Measurements from ENCODE around the gene ATP9B.
"Not testable (repeated sequence)": the region's sequence is repeated elsewhere in the genome, so short reads cannot be mapped to it uniquely, and the experiment has no call there.

Gene ATP9B

DNA sequence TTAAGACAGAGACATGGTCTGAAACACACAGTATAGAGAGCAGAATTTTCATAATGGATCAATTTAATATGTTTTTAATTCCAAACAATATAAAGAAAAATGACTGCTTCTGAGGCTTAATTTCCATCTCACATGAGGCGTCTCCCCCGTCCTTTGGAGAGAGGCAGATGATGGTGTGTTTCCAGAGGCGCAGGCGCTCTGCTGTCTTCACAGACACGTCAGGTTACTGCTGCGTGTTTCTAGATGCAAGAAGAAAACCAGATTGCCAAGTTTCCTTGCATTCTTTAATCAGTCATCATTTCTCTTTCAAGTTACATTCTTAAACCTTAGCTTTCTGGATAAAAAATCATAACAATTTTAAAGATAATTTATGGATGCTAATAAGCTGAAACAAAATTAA lies 160.2 kb downstream of the ATP9B start:
- no peak for DNase-seq (ENCODE audit: low read depth in 2 of 2)

DNA sequence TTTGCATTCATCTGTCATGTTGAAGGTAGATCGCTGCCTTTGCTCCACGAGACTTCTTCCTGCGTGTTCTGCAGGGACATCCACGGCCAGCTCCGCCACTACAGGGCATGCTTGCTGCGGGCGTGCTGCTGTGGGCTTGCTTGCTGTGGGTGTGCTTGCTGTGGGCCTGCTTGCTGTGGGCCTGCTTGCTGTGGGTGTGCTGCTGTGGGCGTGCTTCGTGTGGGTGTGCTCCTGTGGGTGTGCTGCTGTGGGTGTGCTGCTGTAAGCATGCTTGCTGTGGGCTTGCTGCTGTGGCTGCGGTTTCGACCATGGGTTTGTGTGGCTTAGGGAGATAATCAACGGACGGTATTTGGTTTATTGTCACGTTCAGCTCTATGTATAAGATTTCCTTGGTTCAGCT lies 165.2 kb downstream of the ATP9B start:
- no peak for DNase-seq (ENCODE audit: low read depth in 2 of 2)

DNA sequence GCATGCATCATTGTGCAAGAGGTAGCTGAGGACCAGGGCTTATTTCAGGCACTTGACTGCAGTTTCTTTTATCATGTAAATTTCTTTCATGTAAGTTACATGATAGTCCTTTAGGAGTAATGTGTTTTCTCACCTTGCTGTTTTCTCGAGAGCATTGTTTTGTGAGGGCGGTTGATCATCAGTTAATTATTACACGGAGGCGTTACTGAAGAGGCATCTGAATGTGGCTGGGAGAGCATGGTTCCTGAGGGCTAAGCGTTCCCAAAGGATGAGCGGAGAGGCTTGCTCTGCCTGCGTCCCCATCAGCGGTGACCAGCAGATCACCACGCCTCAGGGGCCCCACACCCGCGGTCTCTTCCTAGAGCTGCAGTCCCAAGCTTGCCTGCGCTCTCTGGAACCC lies 170.4 kb downstream of the ATP9B start:
- DNase-seq (ENCODE audit: low read depth in 2 of 2), result no peak

DNA sequence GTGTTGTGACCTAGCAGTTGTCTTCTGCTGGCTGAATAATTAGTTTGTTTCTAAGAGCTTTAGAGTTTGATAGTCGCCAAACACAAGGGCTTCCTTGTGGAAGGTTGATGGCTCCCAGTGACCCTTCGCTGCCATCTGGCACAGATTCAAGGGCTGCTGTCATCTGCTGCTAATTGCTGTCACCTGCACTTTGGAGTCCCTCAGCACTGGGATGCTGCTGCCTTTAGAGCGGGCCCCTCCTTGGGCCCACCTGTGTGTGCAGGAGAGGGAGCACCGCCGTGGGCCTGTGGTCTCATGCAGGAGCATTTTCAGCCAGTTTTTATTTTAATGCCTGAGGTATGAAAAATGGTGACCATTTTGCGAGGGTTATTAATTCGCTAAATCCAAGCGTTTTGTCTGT lies 172.6 kb downstream of the ATP9B start:
- no peak for DNase-seq (ENCODE audit: low read depth in 2 of 2)

DNA sequence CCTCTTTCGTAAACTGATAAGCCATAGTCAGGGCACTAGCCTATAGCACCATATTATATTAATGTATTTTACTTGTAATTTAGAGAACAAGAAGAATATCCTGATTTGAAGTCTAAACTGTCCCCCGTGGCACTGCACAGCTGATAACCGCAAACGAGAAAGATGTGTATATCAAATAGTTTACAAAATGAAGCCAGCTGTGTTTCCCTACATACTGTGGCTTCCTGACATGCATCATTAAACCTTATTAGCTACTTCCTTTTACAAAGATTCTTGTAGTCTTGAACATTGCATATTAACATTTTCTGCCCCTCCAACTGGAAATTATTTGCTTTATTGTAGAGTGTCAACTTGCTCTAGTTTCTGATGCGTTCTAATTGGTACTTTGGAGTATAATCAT lies 173.1 kb downstream of the ATP9B start:
- DNase-seq (ENCODE audit: low read depth in 2 of 2), result no peak

DNA sequence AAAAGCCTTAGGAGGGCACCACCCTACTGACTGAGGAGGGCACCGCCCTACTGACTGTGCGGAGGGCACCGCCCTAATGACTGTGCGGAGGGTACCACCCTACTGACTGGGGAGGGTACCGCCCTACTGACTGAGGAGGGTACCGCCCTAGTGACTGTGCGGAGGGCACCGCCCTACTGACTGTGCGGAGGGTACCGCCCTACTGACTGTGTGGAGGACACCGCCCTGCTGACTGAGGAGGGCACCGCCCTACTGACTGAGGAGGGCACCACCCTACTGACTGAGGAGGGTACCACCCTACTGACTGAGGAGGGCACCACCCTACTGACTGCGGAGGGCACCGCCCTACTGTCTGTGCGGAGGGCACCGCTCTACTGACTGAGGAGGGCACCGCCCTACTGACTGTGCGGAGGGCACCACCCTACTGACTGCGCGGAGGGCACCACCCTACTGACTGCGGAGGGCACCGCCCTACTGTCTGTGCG lies 176.4 kb downstream of the ATP9B start:
- DNase-seq (ENCODE audit: low read depth in 2 of 2), result no peak

DNA sequence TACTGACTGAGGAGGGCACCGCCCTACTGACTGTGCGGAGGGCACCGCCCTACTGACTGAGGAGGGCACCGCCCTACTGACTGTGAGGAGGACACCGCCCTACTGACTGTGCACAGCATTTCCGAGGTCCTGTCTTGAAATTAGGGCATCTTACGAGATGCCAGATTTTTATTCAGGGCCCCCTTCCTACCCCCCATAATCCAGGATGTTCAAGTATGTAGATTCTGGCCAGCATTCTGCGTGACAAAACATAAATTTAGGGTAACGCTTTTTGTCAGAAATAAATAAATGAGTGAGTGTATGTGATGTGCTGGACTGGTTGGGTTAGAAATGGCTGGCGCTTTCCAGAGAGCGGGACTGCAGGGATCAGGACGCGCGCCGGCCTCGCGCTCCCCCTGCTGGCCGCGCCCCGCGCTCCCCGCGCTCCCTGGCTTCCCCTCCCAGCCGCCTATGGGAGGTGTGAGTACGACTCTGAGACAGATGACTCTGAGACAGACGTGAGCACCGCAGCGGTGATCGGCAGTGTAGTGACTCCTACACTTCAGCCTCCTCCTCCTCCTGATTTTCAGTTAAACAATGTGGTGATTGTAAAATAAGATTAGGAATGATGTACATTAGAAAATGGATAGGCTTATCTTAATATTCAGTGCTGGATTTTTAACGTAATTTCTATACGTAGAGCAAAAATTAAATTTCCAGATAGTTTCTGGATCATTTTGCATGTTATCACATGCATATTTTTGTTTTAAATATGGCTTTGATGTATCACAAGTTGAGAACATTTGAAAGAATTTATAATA lies 177.3 kb downstream of the ATP9B start:
- DNase-seq (ENCODE audit: low read depth in 2 of 2), result peak; percentile 51 to 58

DNA sequence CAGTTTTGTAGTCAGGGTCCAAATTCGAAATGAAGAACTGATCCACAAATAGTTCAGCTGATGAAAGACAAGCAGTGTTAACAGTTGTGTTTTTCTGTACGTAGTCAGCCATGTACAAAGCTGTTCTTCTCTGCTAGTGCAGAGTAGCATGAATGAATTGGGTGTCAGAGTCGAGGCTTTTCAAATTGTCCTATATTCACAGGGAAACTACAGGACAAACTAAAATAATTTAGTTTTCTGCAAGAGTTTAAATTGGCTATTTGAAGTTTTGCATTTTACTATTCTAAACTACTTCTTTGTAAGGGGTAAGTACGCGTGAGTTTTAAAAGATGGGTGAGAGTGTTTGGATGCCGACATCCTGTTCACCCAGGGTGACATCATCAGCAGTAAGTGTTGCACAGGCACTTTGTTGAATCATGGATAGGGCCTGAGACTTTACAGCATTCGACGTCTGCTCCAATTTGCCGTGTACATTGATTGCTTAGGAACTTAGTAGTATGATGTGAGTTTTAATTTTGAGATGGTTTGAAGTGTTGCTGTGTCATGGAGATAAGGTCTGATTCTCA lies 179.4 kb downstream of the ATP9B start:
- no peak for DNase-seq (ENCODE audit: low read depth in 2 of 2)

DNA sequence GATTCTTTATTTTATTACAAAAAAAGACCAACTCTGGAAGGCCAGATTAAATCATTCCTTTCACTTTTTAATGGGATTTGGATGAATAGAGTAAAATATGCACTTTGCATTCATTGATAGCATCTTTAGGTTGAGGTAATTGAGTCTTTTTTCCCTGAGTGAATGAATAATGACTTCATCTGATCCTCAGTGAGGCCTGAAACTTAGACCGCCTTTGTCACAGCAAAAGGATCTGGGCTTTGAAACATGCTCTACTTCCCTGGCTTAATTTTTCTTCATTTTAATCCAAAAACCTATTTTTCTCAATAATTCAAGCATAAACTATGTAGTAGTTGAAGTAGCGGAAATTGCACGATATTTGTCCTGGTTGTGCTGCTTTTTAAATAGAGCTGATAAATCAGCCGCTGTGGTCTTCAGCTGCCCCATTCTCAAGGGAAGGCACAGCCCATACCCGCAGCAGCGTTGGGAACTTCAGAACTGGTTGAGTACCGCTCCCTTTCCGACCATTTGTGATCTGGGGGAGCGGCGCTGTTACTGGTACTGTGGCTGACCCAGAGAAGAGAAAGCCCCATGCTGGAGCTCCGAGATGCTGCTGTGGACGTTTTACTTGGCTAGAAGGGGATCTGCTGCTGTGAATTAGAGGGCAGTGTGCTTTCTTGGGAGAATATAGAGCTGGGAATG lies 181.2 kb downstream of the ATP9B start:
- no peak for DNase-seq (ENCODE audit: low read depth in 2 of 2)

DNA sequence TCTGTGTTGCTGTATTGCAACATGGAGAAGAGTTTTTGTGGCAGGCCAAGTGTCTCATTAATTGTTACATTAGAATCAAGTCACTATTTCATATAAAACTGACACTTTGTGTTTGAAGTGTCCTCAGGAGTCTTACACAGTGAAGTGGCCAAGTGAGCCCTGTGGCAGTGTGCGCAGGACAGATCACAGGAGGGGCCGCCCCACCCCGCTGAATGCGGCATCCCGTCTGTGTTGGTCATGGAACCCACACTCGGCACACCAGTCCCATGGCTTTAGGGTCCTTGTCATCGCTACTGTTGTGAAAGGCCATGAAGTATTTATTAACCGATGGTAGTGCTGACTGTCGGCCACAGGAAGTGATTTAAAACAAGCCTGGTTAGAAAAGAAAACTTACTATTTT lies 181.8 kb downstream of the ATP9B start:
- DNase-seq (ENCODE audit: low read depth in 2 of 2), result no peak

DNA sequence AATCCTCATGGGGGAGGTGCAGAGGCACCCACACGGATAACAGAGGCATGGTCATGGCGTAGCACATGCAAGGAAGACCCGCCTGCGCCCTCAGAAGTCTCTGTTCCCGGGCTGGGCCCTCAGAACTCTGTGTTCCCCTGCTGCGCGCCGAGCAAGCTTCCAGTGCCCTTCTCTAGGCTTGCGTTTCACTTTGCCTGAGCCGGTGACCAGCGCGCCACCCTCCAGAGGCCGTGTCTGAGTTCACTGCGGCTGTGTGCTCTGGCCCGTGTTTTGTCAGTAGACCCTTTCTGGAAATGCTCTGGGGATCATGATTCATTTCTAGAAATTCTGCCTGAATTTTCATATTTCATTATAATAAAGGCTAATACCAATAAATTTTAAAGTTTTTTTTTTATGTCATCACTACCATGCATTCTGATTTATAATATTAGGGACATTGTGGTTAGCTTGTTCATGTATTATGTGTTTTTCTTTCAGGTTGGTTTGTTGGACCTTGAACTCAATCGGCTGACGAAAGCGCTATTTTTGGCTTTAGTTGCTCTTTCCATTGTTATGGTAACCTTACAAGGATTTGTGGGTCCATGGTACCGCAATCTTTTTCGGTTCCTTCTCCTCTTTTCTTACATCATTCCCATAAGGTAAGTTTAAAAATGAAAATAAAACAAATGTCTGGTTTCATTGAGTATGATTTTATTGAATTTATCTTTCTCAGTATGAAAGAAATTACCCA lies 183.9 kb downstream of the ATP9B start:
- no peak for DNase-seq (ENCODE audit: low read depth in 2 of 2)

DNA sequence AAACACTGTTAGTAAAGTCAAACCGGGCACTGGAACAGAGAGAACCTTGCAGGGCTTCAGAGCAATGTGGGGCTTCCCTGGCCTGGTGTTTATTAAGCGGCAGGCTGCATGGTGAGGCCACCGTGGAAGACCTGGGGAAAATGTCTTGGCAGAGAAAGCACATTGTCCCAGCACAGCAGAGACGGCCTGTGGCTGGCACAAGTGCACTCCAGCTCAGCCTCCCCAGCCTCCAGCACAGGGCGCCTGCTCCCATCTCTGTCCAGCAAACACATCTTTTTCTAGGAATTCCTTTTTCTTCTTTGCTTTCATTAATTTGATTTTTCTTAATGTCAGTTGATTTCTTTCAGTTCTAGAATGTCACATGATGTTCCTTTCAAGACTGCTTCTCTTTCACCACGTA lies 188.3 kb downstream of the ATP9B start:
- DNase-seq (ENCODE audit: low read depth in 2 of 2), result no peak

DNA sequence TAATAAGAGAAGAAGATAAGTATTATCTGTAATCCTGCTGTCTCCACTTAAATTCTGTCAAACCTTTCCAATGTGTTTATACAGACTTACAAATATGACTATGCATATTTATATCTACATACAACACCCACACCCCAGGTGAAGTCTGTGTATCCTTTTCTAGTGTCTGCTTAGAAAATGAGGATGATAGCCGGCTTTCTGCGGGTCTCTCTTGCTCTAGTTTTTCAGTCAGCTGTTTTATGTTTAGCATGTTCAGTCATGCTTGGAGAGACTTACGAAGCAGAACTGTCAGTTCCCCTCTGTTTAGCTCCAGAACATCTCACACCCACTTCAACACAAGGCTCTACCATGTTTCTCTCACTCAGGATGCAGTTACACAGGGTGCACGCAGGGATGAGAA lies 189.3 kb downstream of the ATP9B start:
- no peak for DNase-seq (ENCODE audit: low read depth in 2 of 2)

DNA sequence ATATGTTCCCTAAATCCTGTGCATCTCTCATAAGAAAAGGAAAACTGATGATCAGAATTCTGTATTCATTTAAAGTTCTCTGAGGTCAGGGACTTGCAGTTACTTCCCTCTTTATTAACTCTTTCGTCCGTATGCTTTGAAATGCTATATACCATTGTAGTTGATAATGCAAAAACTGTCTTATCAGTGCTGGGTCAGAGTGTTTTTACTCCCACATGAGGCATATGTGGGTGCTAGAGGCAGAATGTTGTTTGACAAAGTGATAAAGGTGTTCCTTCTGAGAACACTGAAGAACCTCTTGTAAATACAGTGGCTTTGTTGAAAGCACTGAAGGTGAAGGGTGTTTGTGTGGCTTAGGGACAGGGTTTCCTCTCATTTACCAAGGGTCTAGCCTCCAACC lies 190.0 kb downstream of the ATP9B start:
- DNase-seq (ENCODE audit: low read depth in 2 of 2), result no peak

DNA sequence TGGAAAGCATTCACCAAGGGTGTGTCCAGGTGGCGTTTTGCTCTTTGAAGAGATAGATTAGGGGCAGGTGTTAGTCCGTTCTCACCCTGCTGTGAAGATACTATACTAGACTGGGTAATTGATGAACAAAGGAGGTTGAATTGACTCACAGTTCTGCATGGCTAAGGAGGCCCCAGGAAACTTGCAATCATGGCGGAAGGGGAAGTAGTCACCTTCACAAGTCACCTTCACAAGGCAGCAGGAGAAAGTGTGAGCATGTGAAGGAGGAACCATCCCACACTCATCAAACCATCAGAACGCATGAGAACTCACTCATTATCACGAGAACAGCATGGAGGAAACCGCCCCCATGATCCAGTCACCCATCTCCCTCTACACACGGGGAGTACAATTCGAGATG lies 190.8 kb downstream of the ATP9B start:
- DNase-seq (ENCODE audit: low read depth in 2 of 2), result no peak

DNA sequence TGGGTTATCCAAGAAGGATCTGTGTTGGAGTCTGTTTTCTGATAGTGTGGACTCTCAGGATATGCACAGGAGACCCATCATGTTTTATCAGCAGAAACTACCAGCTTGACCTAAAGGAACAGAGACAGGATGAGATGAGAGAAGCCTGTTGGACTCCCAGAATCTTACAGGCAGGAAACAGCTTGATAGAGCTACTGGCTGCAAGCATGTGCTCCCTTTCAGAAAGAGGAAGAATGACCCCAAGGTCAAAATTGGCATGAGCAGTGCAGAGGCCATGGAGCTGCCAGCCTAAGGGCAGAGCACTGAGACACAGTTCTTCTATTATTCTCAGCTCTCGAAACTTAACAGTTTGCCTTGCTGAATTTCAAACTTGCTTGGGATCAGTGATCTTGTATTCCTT lies 191.3 kb downstream of the ATP9B start:
- no peak for DNase-seq (ENCODE audit: low read depth in 2 of 2)

DNA sequence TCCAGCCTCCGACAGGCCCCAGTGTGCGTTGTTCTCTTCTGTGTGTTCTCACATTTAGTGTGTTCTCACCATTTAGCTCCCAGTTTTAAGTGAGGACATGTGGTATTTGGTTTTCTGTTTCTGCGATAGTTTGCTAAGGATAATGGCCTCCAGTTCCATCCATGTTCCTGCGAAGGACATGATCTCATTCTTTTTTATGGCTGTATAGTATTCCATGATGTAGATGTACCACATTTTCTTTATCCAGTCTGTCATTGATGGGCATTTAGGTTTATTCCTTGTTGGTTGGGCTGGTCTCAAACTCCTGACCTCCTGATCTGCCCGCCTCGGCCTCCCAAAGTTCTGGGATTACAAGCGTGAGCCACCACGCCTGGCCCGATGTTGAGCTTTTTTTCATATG lies 195.9 kb downstream of the ATP9B start:
- DNase-seq (ENCODE audit: low read depth in 2 of 2), result not testable (repeated sequence)

DNA sequence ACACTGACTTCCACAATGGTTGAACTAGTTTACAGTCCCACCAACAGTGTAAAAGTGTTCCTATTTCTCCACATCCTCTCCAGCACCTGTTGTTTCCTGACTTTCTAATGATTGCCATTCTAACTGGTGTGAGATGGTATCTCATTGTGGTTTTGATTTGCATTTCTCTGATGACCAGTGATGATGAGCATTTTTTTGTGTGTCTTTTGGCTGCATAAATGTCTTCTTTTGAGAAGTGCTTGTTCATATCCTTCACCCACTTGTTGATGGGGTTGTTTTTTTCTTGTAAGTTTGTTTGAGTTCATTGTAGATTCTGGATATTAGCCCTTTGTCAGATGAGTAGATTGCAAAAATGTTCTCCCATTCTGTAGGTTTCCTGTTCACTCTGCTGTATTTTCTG lies 202.6 kb downstream of the ATP9B start:
- not testable (repeated sequence) for DNase-seq (ENCODE audit: low read depth in 2 of 2)

DNA sequence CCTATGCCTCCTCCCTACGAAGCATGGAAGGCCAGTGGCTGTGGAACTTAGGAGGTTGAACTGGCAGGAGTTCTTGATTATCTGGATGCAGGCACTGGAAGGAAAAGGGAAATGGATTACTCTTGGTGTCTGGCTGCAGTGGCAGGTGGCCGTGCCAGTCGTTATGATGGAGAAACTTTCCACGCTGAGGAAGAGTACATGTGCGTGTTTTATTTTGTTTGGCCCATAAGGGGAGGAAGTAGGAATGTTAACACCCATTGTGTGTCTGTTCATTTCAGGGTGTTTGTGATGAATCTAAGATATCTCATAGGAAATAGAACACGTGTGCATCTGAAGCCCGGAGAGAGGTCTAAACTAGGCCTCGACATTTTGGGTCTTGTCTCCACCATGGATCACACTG lies 203.7 kb downstream of the ATP9B start:
- DNase-seq (ENCODE audit: low read depth in 2 of 2), result no peak

DNA sequence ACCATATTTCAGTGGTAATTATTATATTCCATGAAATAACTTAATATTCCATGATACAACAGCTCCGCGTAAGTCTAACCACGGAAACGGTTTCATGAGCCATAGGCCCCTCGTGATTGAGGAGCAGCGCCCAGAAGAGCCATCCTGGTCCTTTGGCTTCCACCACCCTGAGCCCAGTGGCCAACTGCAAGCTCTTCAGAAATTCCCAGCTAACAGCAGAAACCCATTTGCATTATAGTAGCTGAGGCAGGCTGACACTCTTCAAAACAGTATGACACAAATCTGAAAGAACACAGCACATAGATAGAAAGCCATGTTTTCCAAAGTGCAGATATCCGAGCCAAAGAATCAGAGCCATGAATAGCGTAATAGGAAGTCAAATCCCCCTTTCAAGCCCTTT lies 205.6 kb downstream of the ATP9B start:
- DNase-seq (ENCODE audit: low read depth in 2 of 2), result no peak

DNA sequence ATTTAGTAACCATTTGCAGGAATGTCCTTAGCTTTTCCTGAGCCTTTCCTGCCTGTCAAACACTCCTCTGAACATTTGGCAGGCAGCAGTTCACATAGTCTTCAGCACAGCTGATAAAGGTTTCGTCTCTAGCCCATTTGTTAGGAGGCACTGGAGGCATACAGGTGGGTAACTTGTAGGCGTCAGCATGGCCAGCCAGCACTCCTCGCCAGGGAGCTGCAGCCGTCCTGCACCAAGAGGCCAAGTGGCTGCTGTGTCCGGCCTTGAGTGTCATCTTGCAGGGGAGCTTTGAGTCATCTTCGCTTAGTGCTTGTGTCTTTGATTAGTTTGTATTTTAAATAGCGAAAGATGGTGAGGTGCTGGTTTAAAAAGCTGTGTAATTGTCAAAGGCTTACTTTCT lies 206.3 kb downstream of the ATP9B start:
- DNase-seq (ENCODE audit: low read depth in 2 of 2), result no peak

DNA sequence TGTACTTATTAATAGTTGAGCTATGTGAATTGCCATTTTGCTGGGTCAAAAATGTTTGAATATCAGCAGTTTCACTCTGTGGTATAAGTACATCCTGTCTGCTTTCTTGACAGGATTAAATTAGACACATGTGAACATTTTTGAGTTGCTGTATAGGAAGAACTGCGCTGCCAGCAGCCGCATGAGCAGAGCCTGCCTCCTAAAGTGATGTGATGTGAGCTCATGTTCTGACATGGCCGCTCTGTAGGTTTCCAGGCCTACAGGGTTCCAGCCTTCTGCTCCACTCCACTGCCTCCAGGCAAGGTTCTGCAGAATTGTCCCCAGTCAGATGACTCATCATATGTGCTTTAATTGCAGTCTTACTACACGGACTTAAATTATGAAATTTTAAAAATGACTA lies 206.8 kb downstream of the ATP9B start:
- DNase-seq (ENCODE audit: low read depth in 2 of 2), result peak in 1 of 2 donors; percentile 1

Measured in stimulated activated CD8-positive, alpha-beta memory T cell treated with anti-CD3 and anti-CD28 coated beads, Interleukin-7, amount 100 ng/mL, for 4 hours (primary cell).